CD14-positive monocyte (primary cell): Measurements from ENCODE around the gene VPS13A. TPM values are rescaled to one million over a fixed set of nuclear protein-coding genes. Genes with fewer than 3 reads are reported as not detected.

Source experiments
- DNase-seq, 3 donors: peaks; one replicate each; pipeline ENCODE4 v3.0.0-alpha.2; 2011 to 2022
- H2AFZ ChIP-seq: 2 replicates; pipeline ENCODE4 v1.6.0; 2012; ENCODE audit warnings: mild to moderate bottlenecking, low read depth, low read length, inconsistent platforms; ENCODE audit not compliant: insufficient read depth, poor library complexity, severe bottlenecking
- H3K27ac ChIP-seq, 2 donors: 1 replicate in 1 of 2; 2 replicates in 1 of 2; pipeline ENCODE4 v1.5.1; 2012 to 2013; ENCODE audit warnings: low read length in 2 of 2, control low read depth in 1 of 2, inconsistent platforms in 1 of 2, low read depth in 1 of 2, mild to moderate bottlenecking in 1 of 2
- H3K27me3 ChIP-seq, 2 donors: one replicate each; pipeline versions ENCODE4 v1.6.0 to v1.6.1; 2011 to 2013; ENCODE audit warnings: low read length in 2 of 2; ENCODE audit not compliant: control insufficient read depth in 2 of 2, insufficient read depth in 2 of 2
- H3K36me3 ChIP-seq, 2 donors: replicated peaks in 1 of 2; 1 replicate in 1 of 2; 2 replicates in 1 of 2; pipeline versions ENCODE4 v1.5.1 to v1.6.1; 2012 to 2013; ENCODE audit warnings: low read length in 2 of 2, control low read depth in 1 of 2, inconsistent platforms in 1 of 2, mild to moderate bottlenecking in 1 of 2; ENCODE audit not compliant: insufficient read depth in 2 of 2, control insufficient read depth in 1 of 2
- H3K4me1 ChIP-seq, 2 donors: 1 replicate in 1 of 2; 2 replicates in 1 of 2; pipeline versions ENCODE4 v1.5.1 to v1.6.1; 2012 to 2013; ENCODE audit warnings: low read length in 2 of 2, control low read depth in 1 of 2, inconsistent platforms in 1 of 2, mild to moderate bottlenecking in 1 of 2, moderate library complexity in 1 of 2; ENCODE audit not compliant: insufficient read depth in 2 of 2, control insufficient read depth in 1 of 2
- H3K4me2 ChIP-seq: replicated peaks from 2 replicates; pipeline ENCODE3; 2012; ENCODE audit warnings: low read length, moderate library complexity, mild to moderate bottlenecking; ENCODE audit not compliant: poor library complexity, severe bottlenecking; ENCODE audit errors: extremely low read depth
- H3K4me3 ChIP-seq, 3 experiments: fragments of 200-600 bp in 1 of 3; sonication (generic) in 1 of 3; replicated peaks in 1 of 3; 1 replicate in 2 of 3; 2 replicates in 1 of 3; pipeline ENCODE4 v1.5.1; 2011 to 2013; ENCODE audit warnings: low read length in 3 of 3, mild to moderate bottlenecking in 3 of 3, control low read depth in 2 of 3, low read depth in 2 of 3, inconsistent platforms in 1 of 3, moderate library complexity in 1 of 3
- H3K79me2 ChIP-seq: 2 replicates; pipeline ENCODE4 v1.6.0; 2012; ENCODE audit warnings: mild to moderate bottlenecking, control low read depth, inconsistent platforms, low read length, moderate library complexity; ENCODE audit not compliant: insufficient read depth
- H3K9ac ChIP-seq: 2 replicates; pipeline ENCODE4 v1.6.0; 2017; ENCODE audit warnings: low read length, mild to moderate bottlenecking; ENCODE audit not compliant: insufficient read depth, poor library complexity, severe bottlenecking
- H3K9me3 ChIP-seq, 2 donors: replicated peaks in 1 of 2; 1 replicate in 1 of 2; 2 replicates in 1 of 2; pipeline versions ENCODE4 v1.5.1 to v1.6.1; 2012 to 2013; ENCODE audit warnings: low read length in 2 of 2, control low read depth in 1 of 2; ENCODE audit not compliant: control insufficient read depth in 1 of 2, insufficient read depth in 1 of 2
- H4K20me1 ChIP-seq: 2 replicates; pipeline ENCODE4 v1.6.0; 2012; ENCODE audit warnings: mild to moderate bottlenecking, low read length, control low read depth, moderate library complexity; ENCODE audit not compliant: insufficient read depth
- H3K27ac Mint-ChIP-seq, 7 donors: one replicate each; pipeline ENCODE4 v1.8.0; 2020; ENCODE audit warnings: mild to moderate bottlenecking in 7 of 7, mixed read lengths in 7 of 7, moderate library complexity in 6 of 7, inconsistent platforms in 2 of 7
- H3K27me3 Mint-ChIP-seq, 3 donors: one replicate each; pipeline ENCODE4 v1.8.0; 2021 to 2022; ENCODE audit warnings: low read depth in 3 of 3, mild to moderate bottlenecking in 3 of 3, mixed read lengths in 3 of 3, moderate library complexity in 3 of 3, inconsistent platforms in 1 of 3
- H3K36me3 Mint-ChIP-seq, 2 donors: one replicate each; pipeline ENCODE4 v1.8.0; 2020; ENCODE audit warnings: mixed read lengths in 2 of 2, inconsistent platforms in 1 of 2, mild to moderate bottlenecking in 1 of 2
- H3K4me1 Mint-ChIP-seq: one replicate; pipeline ENCODE4 v1.8.0; 2020; ENCODE audit warnings: mild to moderate bottlenecking, mixed read lengths
- H3K4me3 Mint-ChIP-seq, 2 donors: one replicate each; pipeline ENCODE4 v1.8.0; 2020; ENCODE audit warnings: mild to moderate bottlenecking in 2 of 2, mixed read lengths in 2 of 2, moderate library complexity in 1 of 2
- H3K9me3 Mint-ChIP-seq, 7 donors: one replicate each; pipeline ENCODE4 v1.8.0; 2020 to 2022; ENCODE audit warnings: mixed read lengths in 7 of 7, mild to moderate bottlenecking in 6 of 7, moderate library complexity in 6 of 7, inconsistent platforms in 2 of 7
- CTCF ChIP-seq: fragments of 200-600 bp; IDR thresholded peaks from one replicate; pipeline ENCODE4 v1.8.0; 2022; ENCODE audit warnings: antibody characterized with exemption, mild to moderate bottlenecking
- WGBS: methylation state at CpG from one replicate; pipeline ENCODE4 v1.1.5; 2013; ENCODE audit warnings: missing lambda C conversion rate; ENCODE audit not compliant: insufficient coverage; 5-methylcytosine and 5-hydroxymethylcytosine counted together
- intact Hi-C, 2 donors: fragments of 100-400 bp; cut with micrococcal nuclease; formaldehyde crosslinking; loops; one replicate each; pipeline versions ENCODE4 v1.15.0 to v1.15.1; 2023
- polyA plus RNA-seq, 3 donors: library from polyadenylated mRNA; depleted of rRNA in 1 of 3; unstranded in 2 of 3; stranded (reverse) in 1 of 3; fragments of 300-500 nt in 2 of 3; fragments of >200 nt in 1 of 3; fragmentation: Illumina TruSeq in 2 of 3; gene quantifications; 1 replicate in 2 of 3; 2 replicates in 1 of 3; pipeline ENCODE4 v1.2.3, GENCODE V29; 2012 to 2021

Gene VPS13A
- polyA plus RNA-seq, 3 donors: 0.27 to 1.8 (median 1.1) TPM

- H2AFZ ChIP-seq: no peak overlapping the region
- intact Hi-C loops: no loop called here
- H3K36me3 ChIP-seq: no peaks in the 10 kb centered on the region
- H3K79me2 ChIP-seq: no peaks in the 10 kb centered on the region
- H4K20me1 ChIP-seq: no peaks in the 10 kb centered on the region
- no peak overlapping the region for H3K27ac ChIP-seq
- H3K9me3 Mint-ChIP-seq: peaks cover 0 to 2% (median 0%) of the 10 kb centered on the region in 7 donors
- no peak for DNase-seq
- H3K27me3 ChIP-seq: no peaks in the 10 kb centered on the region
- TF ChIP-seq CTCF: no peak
- no peaks in the 10 kb centered on the region for H3K9me3 ChIP-seq
- H3K9ac ChIP-seq: no peak overlapping the region
- H3K36me3 Mint-ChIP-seq: no peaks in the 10 kb centered on the region
- no peaks in the 10 kb centered on the region for H3K4me1 ChIP-seq
- H3K4me3 ChIP-seq: no peak overlapping the region
- H3K4me1 Mint-ChIP-seq: no peaks in the 10 kb centered on the region
- H3K27me3 Mint-ChIP-seq: peaks cover 12 to 17% (median 15%) of the 10 kb centered on the region in 3 donors
- H3K4me2 ChIP-seq: no peak overlapping the region
- no peak overlapping the region for H3K4me3 Mint-ChIP-seq
- no CpG with 5 or more reads among the region's 1 CpG for WGBS
- no peak overlapping the region for H3K27ac Mint-ChIP-seq
Measured at GRCh38 chr9:77152289-77152688, 25.0 kb upstream of the VPS13A start.

GRCh38 chr9:77156646-77157371 lies 20.5 kb upstream of the VPS13A start:
- Histone ChIP-seq H3K36me3 (no peaks in the 10 kb centered on the region), H3K27ac (no peak overlapping the region), H3K9me3 (no peaks in the 10 kb centered on the region), H3K4me3 (no peak overlapping the region), H2AFZ (no peak overlapping the region), H3K79me2 (no peaks in the 10 kb centered on the region), H3K4me2 (no peak overlapping the region), H4K20me1 (no peaks in the 10 kb centered on the region), H3K9ac (no peak overlapping the region), H3K4me1 (no peaks in the 10 kb centered on the region), H3K27me3 (no peaks in the 10 kb centered on the region)
- H3K27me3 Mint-ChIP-seq: peaks cover 8 to 19% (median 10%) of the 10 kb centered on the region in 3 donors
- H3K4me1 Mint-ChIP-seq: no peaks in the 10 kb centered on the region
- TF ChIP-seq CTCF: no peak
- no peak overlapping the region for H3K4me3 Mint-ChIP-seq
- no CpG with 5 or more reads among the region's 2 CpGs for WGBS
- no peaks in the 10 kb centered on the region for H3K36me3 Mint-ChIP-seq
- intact Hi-C loops: no loop called here
- peaks cover 0 to 2% (median 0%) of the 10 kb centered on the region in 7 donors for H3K9me3 Mint-ChIP-seq
- no peak for DNase-seq
- no peak overlapping the region for H3K27ac Mint-ChIP-seq
